ENCODE measurements around the gene COLEC11. TPM values are rescaled to one million over a fixed set of nuclear protein-coding genes. Genes with fewer than 3 reads are reported as not detected.

The COLEC11 gene
- total and polyA plus RNA-seq, 2 donors from 2014 or later: 7.6 to 34.6 TPM

- Histone ChIP-seq H3K4me3 (ENCODE audit: low read length in 3 of 3) (no peak overlapping the region), H3K27me3 (ENCODE audit: control insufficient read depth, insufficient read depth, low read length) (no peaks in the 10 kb centered on the region), H3K27ac (ENCODE audit: low read depth in 2 of 2, low read length in 2 of 2) (no peak overlapping the region), H3K9ac (ENCODE audit: low read length in 3 of 3) (no peak overlapping the region), H3K9me3 (ENCODE audit: control insufficient read depth in 2 of 3, insufficient read depth in 1 of 3, low read length in 3 of 3) (no peaks in the 10 kb centered on the region), H3K4me1 (ENCODE audit: control insufficient read depth in 2 of 3, insufficient read depth in 2 of 3, low read depth in 1 of 3, low read length in 3 of 3) (no peaks in the 10 kb centered on the region), H3K36me3 (ENCODE audit: control insufficient read depth in 2 of 3, insufficient read depth in 3 of 3, low read length in 3 of 3) (no peaks in the 10 kb centered on the region)
- DNase-seq (no peak), FAIRE-seq (no peak)
- intact Hi-C loops (cut with DNase I): no loop called here
- TF ChIP-seq CTCF (IDR thresholded peaks at IDR 0.05; ENCODE audit: borderline replicate concordance, extremely low read depth, insufficient read depth): no peak
Measured at GRCh38 chr2:3677436-3677835, 82.5 kb downstream of the COLEC11 start.

DNA sequence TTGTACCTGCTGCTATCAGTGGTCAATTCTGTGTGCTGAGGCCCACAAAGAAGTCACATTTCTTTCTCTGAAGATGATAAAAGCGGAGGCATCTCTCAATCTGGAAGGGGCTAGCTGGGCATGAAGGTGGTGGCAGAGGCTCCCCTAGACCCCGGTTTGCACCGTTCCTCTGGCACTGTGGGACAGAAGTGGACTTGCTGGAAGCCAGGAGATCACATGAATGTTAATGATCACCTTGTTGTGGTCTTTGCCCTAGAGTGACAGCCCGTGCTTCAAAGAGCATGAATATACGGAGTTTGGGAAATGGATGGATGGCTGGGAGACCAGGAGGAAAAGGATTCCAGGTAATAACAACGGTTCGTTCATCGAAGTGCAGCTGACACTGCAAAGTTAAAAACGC, 83.3 kb downstream of the COLEC11 start:
- no peak for FAIRE-seq
- no peaks in the 10 kb centered on the region for H3K9me3 ChIP-seq (ENCODE audit: control insufficient read depth in 2 of 3, insufficient read depth in 1 of 3, low read length in 3 of 3)
- no peak overlapping the region for H3K27ac ChIP-seq (ENCODE audit: low read depth in 2 of 2, low read length in 2 of 2)
- no peak overlapping the region for H3K4me3 ChIP-seq (ENCODE audit: low read length in 3 of 3)
- no peak for DNase-seq
- H3K9ac ChIP-seq (ENCODE audit: low read length in 3 of 3): no peak overlapping the region
- H3K36me3 ChIP-seq (ENCODE audit: control insufficient read depth in 2 of 3, insufficient read depth in 3 of 3, low read length in 3 of 3): no peaks in the 10 kb centered on the region
- TF ChIP-seq CTCF (IDR thresholded peaks at IDR 0.05; ENCODE audit: borderline replicate concordance, extremely low read depth, insufficient read depth): no peak
- H3K27me3 ChIP-seq (ENCODE audit: control insufficient read depth, insufficient read depth, low read length): no peaks in the 10 kb centered on the region
- intact Hi-C loops (cut with DNase I): no loop called here
- no peaks in the 10 kb centered on the region for H3K4me1 ChIP-seq (ENCODE audit: control insufficient read depth in 2 of 3, insufficient read depth in 2 of 3, low read depth in 1 of 3, low read length in 3 of 3)

GRCh38 chr2:3679180-3679579, 84.3 kb downstream of the COLEC11 start:
- no peak for TF ChIP-seq CTCF (IDR thresholded peaks at IDR 0.05; ENCODE audit: borderline replicate concordance, extremely low read depth, insufficient read depth)
- H3K9me3 ChIP-seq (ENCODE audit: control insufficient read depth in 2 of 3, insufficient read depth in 1 of 3, low read length in 3 of 3): no peaks in the 10 kb centered on the region
- H3K27me3 ChIP-seq (ENCODE audit: control insufficient read depth, insufficient read depth, low read length): no peaks in the 10 kb centered on the region
- no peaks in the 10 kb centered on the region for H3K4me1 ChIP-seq (ENCODE audit: control insufficient read depth in 2 of 3, insufficient read depth in 2 of 3, low read depth in 1 of 3, low read length in 3 of 3)
- FAIRE-seq (no peak), DNase-seq (no peak)
- intact Hi-C loops (cut with DNase I): no loop called here
- H3K36me3 ChIP-seq (ENCODE audit: control insufficient read depth in 2 of 3, insufficient read depth in 3 of 3, low read length in 3 of 3): no peaks in the 10 kb centered on the region
- no peak overlapping the region for H3K4me3 ChIP-seq (ENCODE audit: low read length in 3 of 3)
- no peak overlapping the region for H3K27ac ChIP-seq (ENCODE audit: low read depth in 2 of 2, low read length in 2 of 2)
- H3K9ac ChIP-seq (ENCODE audit: low read length in 3 of 3): no peak overlapping the region

All from kidney (tissue), 14 donors.